IMR-90 (cell line): ENCODE measurements around the gene SET. TPM values are rescaled to one million over a fixed set of nuclear protein-coding genes. Genes with fewer than 3 reads are reported as not detected.

ENCODE experiments used
- ATAC-seq: fragments of 200-7000 bp; cut with Tn5 transposase; 2 replicates; pipeline ENCODE4 v1.9.1; 2020; ENCODE audit warnings: low read depth, mild to moderate bottlenecking, moderate library complexity
- BruUV-seq: library from RNA; stranded (reverse); fragments of 400-500 nt; replicated peaks from 2 replicates; lab custom pipeline; 2021; lab: Mats Ljungman, UMichigan
- CTCF ChIA-PET: fragments of 300-600 bp; formaldehyde crosslinking; extraction: SDS; loops from one replicate; lab custom pipeline; 2021; ENCODE audit warnings: antibody characterized with exemption; lab: Yijun Ruan, JAX
- POLR2A ChIA-PET: fragments of 300-600 bp; sonication (Branson Sonifier 250); formaldehyde crosslinking; loops from one replicate; lab custom pipeline; 2022; ENCODE audit warnings: antibody characterized with exemption; ENCODE audit not compliant: unreplicated experiment; lab: Charles Lee
- DNase-seq: peaks from one replicate; pipeline ENCODE4 v3.0.0; 2013
- H2AFZ ChIP-seq: replicated peaks from 2 replicates; pipeline ENCODE3; 2013; ENCODE audit warnings: low read length, mild to moderate bottlenecking; ENCODE audit not compliant: poor library complexity
- H2AK5ac ChIP-seq: 2 replicates; pipeline ENCODE4 v1.6.1; 2013; ENCODE audit warnings: low read depth, low read length, inconsistent platforms
- H2AK9ac ChIP-seq: replicated peaks from 2 replicates; pipeline ENCODE3; 2013; ENCODE audit warnings: mild to moderate bottlenecking, low read depth, low read length, moderate library complexity; ENCODE audit not compliant: poor library complexity
- H2BK120ac ChIP-seq: 2 replicates; pipeline ENCODE4 v1.6.1; 2013; ENCODE audit warnings: low read depth, low read length, inconsistent platforms
- H2BK15ac ChIP-seq: 3 replicates; pipeline ENCODE4 v1.6.1; 2013; ENCODE audit warnings: low read depth, low read length, inconsistent platforms
- H2BK20ac ChIP-seq: 2 replicates; pipeline ENCODE4 v1.6.1; 2013; ENCODE audit warnings: low read depth, mild to moderate bottlenecking, inconsistent platforms, low read length, moderate library complexity
- H2BK5ac ChIP-seq: 2 replicates; pipeline ENCODE4 v1.6.1; 2013; ENCODE audit warnings: mild to moderate bottlenecking, low read depth, low read length, inconsistent platforms; ENCODE audit not compliant: poor library complexity, severe bottlenecking
- H3K14ac ChIP-seq: replicated peaks from 2 replicates; pipeline ENCODE4 v1.6.1; 2013; ENCODE audit warnings: low read depth, low read length, inconsistent platforms
- H3K18ac ChIP-seq: 2 replicates; pipeline ENCODE4 v1.6.1; 2013; ENCODE audit warnings: low read depth, low read length, control low read depth
- H3K23ac ChIP-seq: 2 replicates; pipeline ENCODE4 v1.6.1; 2013; ENCODE audit warnings: low read depth, low read length, inconsistent platforms
- H3K27ac ChIP-seq: 2 replicates; pipeline ENCODE4 v1.5.1; 2013; ENCODE audit warnings: mild to moderate bottlenecking, control low read depth, low read length; ENCODE audit not compliant: insufficient read depth
- H3K27me3 ChIP-seq: 2 replicates; pipeline ENCODE4 v1.6.1; 2013; ENCODE audit warnings: low read length; ENCODE audit not compliant: control insufficient read depth, insufficient read depth
- H3K36me3 ChIP-seq: 2 replicates; pipeline ENCODE4 v1.6.1; 2013; ENCODE audit warnings: low read length, mixed read lengths; ENCODE audit not compliant: control insufficient read depth, insufficient read depth
- H3K4ac ChIP-seq: 2 replicates; pipeline ENCODE4 v1.6.1; 2013; ENCODE audit warnings: low read depth, low read length, inconsistent platforms
- H3K4me1 ChIP-seq: 2 replicates; pipeline ENCODE4 v1.6.1; 2013; ENCODE audit warnings: low read length, mixed read lengths; ENCODE audit not compliant: control insufficient read depth, insufficient read depth
- H3K4me2 ChIP-seq: 2 replicates; pipeline ENCODE4 v1.6.1; 2013; ENCODE audit warnings: low read depth, mild to moderate bottlenecking, control low read depth, low read length, moderate library complexity
- H3K4me3 ChIP-seq: 2 replicates; pipeline ENCODE4 v1.5.1; 2013; ENCODE audit warnings: low read depth, mild to moderate bottlenecking, control low read depth, low read length, moderate library complexity; ENCODE audit not compliant: insufficient read depth
- H3K56ac ChIP-seq: 2 replicates; pipeline ENCODE4 v1.6.1; 2013; ENCODE audit warnings: low read length, inconsistent platforms; ENCODE audit not compliant: insufficient read depth; ENCODE audit errors: extremely low read depth
- H3K79me1 ChIP-seq, 2 experiments: 2 replicates each; pipeline ENCODE4 v1.6.1; 2013; ENCODE audit warnings: low read length in 2 of 2, inconsistent platforms in 1 of 2, low read depth in 1 of 2
- H3K9ac ChIP-seq: 2 replicates; pipeline ENCODE4 v1.6.1; 2013; ENCODE audit warnings: low read depth, low read length, control low read depth
- H3K9me1 ChIP-seq: 2 replicates; pipeline ENCODE4 v1.6.1; 2013; ENCODE audit warnings: low read length, inconsistent platforms; ENCODE audit not compliant: insufficient read depth
- H3K9me3 ChIP-seq: 2 replicates; pipeline ENCODE4 v1.6.1; 2013; ENCODE audit warnings: low read length; ENCODE audit not compliant: control insufficient read depth, insufficient read depth
- H4K20me1 ChIP-seq: 2 replicates; pipeline ENCODE4 v1.6.1; 2013; ENCODE audit warnings: low read length, inconsistent platforms; ENCODE audit not compliant: insufficient read depth
- H4K5ac ChIP-seq: 2 replicates; pipeline ENCODE4 v1.6.1; 2013; ENCODE audit warnings: mild to moderate bottlenecking, low read depth, low read length, control low read depth
- H4K8ac ChIP-seq, 2 experiments: 2 replicates each; pipeline ENCODE4 v1.6.1; 2013; ENCODE audit warnings: low read depth in 2 of 2, low read length in 2 of 2, control low read depth in 1 of 2, inconsistent platforms in 1 of 2
- H4K91ac ChIP-seq: 2 replicates; pipeline ENCODE4 v1.6.1; 2013; ENCODE audit warnings: low read depth, low read length, inconsistent platforms; ENCODE audit not compliant: insufficient read depth
- BHLHE40 ChIP-seq: fragments of 150-350 bp; IDR thresholded peaks from 2 replicates; pipeline ENCODE4 v1.6.1; 2016; ENCODE audit warnings: mild to moderate bottlenecking, low read depth, low read length
- CEBPB ChIP-seq: IDR thresholded peaks from 2 replicates; pipeline ENCODE4 v1.6.1; 2012; ENCODE audit warnings: low read depth, low read length, improper control_type of control experiment
- CHD1 ChIP-seq: IDR thresholded peaks from 2 replicates; pipeline ENCODE4 v1.6.1; 2012; ENCODE audit warnings: low read depth, low read length, improper control_type of control experiment
- FOS ChIP-seq: fragments of 150-350 bp; IDR thresholded peaks from 2 replicates; pipeline ENCODE4 v1.6.1; 2016; ENCODE audit warnings: low read depth, low read length
- MAFK ChIP-seq: IDR thresholded peaks from 2 replicates; pipeline ENCODE4 v1.6.1; 2012; ENCODE audit warnings: low read depth, low read length, improper control_type of control experiment
- NFE2L2 ChIP-seq: fragments of 150-350 bp; IDR thresholded peaks from 2 replicates; pipeline ENCODE4 v1.6.1; 2016; ENCODE audit warnings: low read depth, mild to moderate bottlenecking, low read length
- RAD21 ChIP-seq: IDR thresholded peaks from 2 replicates; pipeline ENCODE4 v1.6.1; 2012; ENCODE audit warnings: low read length, improper control_type of control experiment
- RCOR1 ChIP-seq: IDR thresholded peaks from 2 replicates; pipeline ENCODE4 v1.6.1; 2012; ENCODE audit warnings: mild to moderate bottlenecking, low read length, improper control_type of control experiment; ENCODE audit not compliant: insufficient replicate concordance
- RFX5 ChIP-seq: IDR thresholded peaks from 2 replicates; pipeline ENCODE4 v1.8.0; 2012; ENCODE audit warnings: low read depth, mild to moderate bottlenecking, low read length, moderate library complexity
- SMC3 ChIP-seq: fragments of 150-350 bp; IDR thresholded peaks from 2 replicates; pipeline ENCODE4 v1.6.1; 2016; ENCODE audit warnings: low read depth, mild to moderate bottlenecking, antibody characterized with exemption, low read length, moderate library complexity
- WGBS, 2 experiments: methylation state at CpG; one replicate each; pipeline versions ENCODE4 v1.1.5 to v1.1.7; 2013; ENCODE audit warnings: missing lambda C conversion rate in 2 of 2; ENCODE audit not compliant: insufficient read length in 1 of 2; ENCODE audit errors: extremely low coverage in 2 of 2; 5-methylcytosine and 5-hydroxymethylcytosine counted together
- dilution Hi-C: fragments of 300-500 bp; cut with HindIII; formaldehyde crosslinking; loops from one replicate; pipeline ENCODE4 v1.14.3; 2018; ENCODE audit warnings: low sequenced_read_pairs; ENCODE audit not compliant: unreplicated experiment
- in situ Hi-C: fragments of 300-500 bp; cut with MboI; formaldehyde crosslinking; loops from 3 replicates; pipeline ENCODE4 v1.14.3; 2019; ENCODE audit warnings: low sequenced_read_pairs, inconsistent platforms, mixed read lengths
- intact Hi-C: fragments of 100-400 bp; cut with micrococcal nuclease; formaldehyde crosslinking; loops from 2 replicates; pipeline ENCODE4 v1.10.0; 2022
- polyA plus RNA-seq, 3 experiments: library from polyadenylated mRNA; depleted of rRNA; stranded (reverse); fragments of >200 nt; gene quantifications; 2 replicates each; pipeline ENCODE4 v1.2.3, GENCODE V29; 2012; ENCODE audit warnings: low replicate concordance in 1 of 3
- total RNA-seq: library from RNA; depleted of rRNA; stranded (reverse); fragments of >200 nt; gene quantifications from 2 replicates; pipeline ENCODE4 v1.2.3, GENCODE V29; 2012
- TF ChIP-seq, protein P1 (sequence below): conservative IDR thresholded peaks from 2 replicates; pipeline ENCODE4 v1.5.1; 2012; ENCODE audit warnings: mild to moderate bottlenecking, low read depth, low read length, improper control_type of control experiment

SET gene
- total and polyA plus RNA-seq, 2 of the 4 experiments (the other 2 are of a cell fraction) = 104 to 182 TPM

DNA sequence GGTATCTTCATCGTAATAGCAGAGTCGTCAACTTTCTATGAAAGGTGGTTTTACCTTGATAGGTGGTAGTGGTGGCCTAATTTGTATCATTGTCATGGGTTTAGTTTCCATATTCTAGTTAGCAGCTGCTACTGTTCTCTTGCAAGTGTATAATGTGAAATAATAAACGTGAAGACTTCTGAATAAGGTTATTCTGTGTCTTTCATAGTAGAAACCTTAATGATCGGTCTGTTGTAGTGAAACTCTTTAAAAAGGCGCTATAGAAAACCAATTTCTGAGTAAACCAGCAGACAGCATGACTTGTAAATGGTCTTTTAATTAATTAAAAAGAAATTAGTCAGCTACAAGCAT lies 1.6 kb downstream of the SET start:
- ATAC-seq (no peak), DNase-seq (no peak)
- Histone ChIP-seq H4K5ac (no peak overlapping the region; the same call in 1 of the 2 replicates), H3K9me1 (peaks cover 14% of the 10 kb centered on the region; the same call in 1 of the 2 replicates), H3K4me1 (peaks cover 7% of the 10 kb centered on the region), H3K27me3 (no peaks in the 10 kb centered on the region), H3K4ac (peak overlapping the region; percentile 89), H4K8ac (0 out of 4 replicates have a peak overlapping the region, but pooled peaks have one; percentile 27 to 58), H3K79me1 (peaks cover 16 to 51% of the 10 kb centered on the region in 2 experiments; a peak in 3 of 4 replicates), H3K4me3 (peak overlapping the region; percentile 99), H4K91ac (0 out of 2 replicates have a peak overlapping the region, but pooled peaks have one; percentile 55), H2AK5ac (peak overlapping the region; percentile 59; the same call in 1 of the 2 replicates), H2BK15ac (no peak overlapping the region), H3K27ac (peak overlapping the region; percentile 82), H3K18ac (no peak overlapping the region), H2AK9ac (peak overlapping the region; percentile 97), H2BK5ac (peak overlapping the region; percentile 64), H3K9me3 (no peaks in the 10 kb centered on the region), H3K23ac (peak overlapping the region; percentile 88), H3K14ac (peak overlapping the region; percentile 97), H2BK20ac (no peak overlapping the region), H3K9ac (peak overlapping the region; percentile 90), H3K56ac (peak overlapping the region; percentile 89), H3K36me3 (peaks cover 17% of the 10 kb centered on the region), H2AFZ (no peak overlapping the region), H4K20me1 (peaks cover 25% of the 10 kb centered on the region), H2BK120ac (no peak overlapping the region), H3K4me2 (peak overlapping the region; percentile 94)
- dilution Hi-C loops (no loop called here), in situ Hi-C loops (no loop called here), intact Hi-C loops (loop anchor here (10.0 kb wide), 1 partner anchor 116 kb away; no protein-coding TSS in a partner anchor)
- POLR2A ChIA-PET = no interaction called here
- CTCF ChIA-PET = interaction anchor here (0.8 to 1.8 kb wide), 2 partner anchors 11 to 128 kb away, joined by 3 read pairs; partner anchors contain the start of genes ENDOG and PKN3
- TF ChIP-seq BHLHE40 (no peak), NFE2L2 (no peak), SMC3 (no peak), RCOR1 (no peak), FOS (no peak), RAD21 (no peak), MAFK (no peak), CHD1 (no peak), RFX5 (no peak), CEBPB (no peak)
- TF ChIP-seq, protein P1, sequence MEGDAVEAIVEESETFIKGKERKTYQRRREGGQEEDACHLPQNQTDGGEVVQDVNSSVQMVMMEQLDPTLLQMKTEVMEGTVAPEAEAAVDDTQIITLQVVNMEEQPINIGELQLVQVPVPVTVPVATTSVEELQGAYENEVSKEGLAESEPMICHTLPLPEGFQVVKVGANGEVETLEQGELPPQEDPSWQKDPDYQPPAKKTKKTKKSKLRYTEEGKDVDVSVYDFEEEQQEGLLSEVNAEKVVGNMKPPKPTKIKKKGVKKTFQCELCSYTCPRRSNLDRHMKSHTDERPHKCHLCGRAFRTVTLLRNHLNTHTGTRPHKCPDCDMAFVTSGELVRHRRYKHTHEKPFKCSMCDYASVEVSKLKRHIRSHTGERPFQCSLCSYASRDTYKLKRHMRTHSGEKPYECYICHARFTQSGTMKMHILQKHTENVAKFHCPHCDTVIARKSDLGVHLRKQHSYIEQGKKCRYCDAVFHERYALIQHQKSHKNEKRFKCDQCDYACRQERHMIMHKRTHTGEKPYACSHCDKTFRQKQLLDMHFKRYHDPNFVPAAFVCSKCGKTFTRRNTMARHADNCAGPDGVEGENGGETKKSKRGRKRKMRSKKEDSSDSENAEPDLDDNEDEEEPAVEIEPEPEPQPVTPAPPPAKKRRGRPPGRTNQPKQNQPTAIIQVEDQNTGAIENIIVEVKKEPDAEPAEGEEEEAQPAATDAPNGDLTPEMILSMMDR = no peak
- no TSS peak for BruUV-seq
- no CpG with 5 or more reads among the region's 5 CpGs for WGBS, 2 experiments
